Measurements from ENCODE around the gene LOXL4. TPM values are rescaled to one million over a fixed set of nuclear protein-coding genes. Genes with fewer than 3 reads are reported as not detected.

The LOXL4 gene
- polyA plus RNA-seq, 3 donors, result 0.03 to 0.05 TPM; not detected in 1

DNA sequence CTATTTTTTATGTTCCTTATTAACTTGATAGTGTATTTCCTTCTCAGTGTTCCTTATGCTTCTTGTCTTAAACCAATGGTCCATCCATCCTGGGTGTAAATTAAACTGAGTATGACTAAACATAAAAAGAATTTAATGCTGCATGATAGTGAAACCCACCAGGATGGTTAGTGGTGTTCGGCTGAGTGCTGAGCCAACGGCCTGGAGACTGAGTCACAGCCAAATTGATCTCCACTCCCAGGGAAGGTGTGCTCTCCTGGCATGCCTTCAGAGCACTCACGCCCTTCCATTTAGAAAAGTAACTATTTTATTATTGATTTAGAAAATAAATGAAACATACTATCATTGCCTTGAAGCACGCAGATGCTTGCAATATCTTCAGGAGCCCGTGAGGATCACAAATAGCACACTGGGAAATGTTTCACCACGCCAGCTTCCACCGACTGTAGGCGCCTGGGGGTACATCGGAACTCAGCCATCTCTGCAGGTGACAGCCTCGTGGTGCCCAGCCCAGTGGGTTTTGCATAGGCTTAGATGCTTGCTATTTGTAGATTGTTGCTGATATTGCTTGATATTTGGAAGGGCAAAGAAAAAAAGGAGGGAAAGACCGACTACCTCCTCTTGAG lies 40.0 kb upstream of the LOXL4 start:
- Histone ChIP-seq H3K27ac (ENCODE audit: low read depth in 1 of 2, low read length in 2 of 2) (no peak overlapping the region), H2AFZ (ENCODE audit: insufficient read depth, low read depth, low read length, poor library complexity, severe bottlenecking) (no peak overlapping the region), H3K79me2 (ENCODE audit: insufficient read depth, low read length) (no peaks in the 10 kb centered on the region), H3K4me2 (replicated peaks; ENCODE audit: extremely low read depth, low read length, poor library complexity, severe bottlenecking) (no peak overlapping the region), H3K9me3 (replicated peaks in 1 of 2; ENCODE audit: control insufficient read depth in 1 of 2, insufficient read depth in 1 of 2, low read length in 2 of 2) (peaks cover 0 to 3% of the 10 kb centered on the region in 2 donors), H3K4me3 (replicated peaks in 1 of 3; ENCODE audit: low read depth in 2 of 3, low read length in 3 of 3) (no peak overlapping the region), H4K20me1 (ENCODE audit: insufficient read depth, low read length) (no peaks in the 10 kb centered on the region), H3K9ac (ENCODE audit: insufficient read depth, low read length, poor library complexity, severe bottlenecking) (no peak overlapping the region), H3K36me3 (replicated peaks in 1 of 2; ENCODE audit: control insufficient read depth in 1 of 2, insufficient read depth in 2 of 2, low read length in 2 of 2) (no peaks in the 10 kb centered on the region), H3K27me3 (ENCODE audit: control insufficient read depth in 2 of 2, insufficient read depth in 2 of 2, low read length in 2 of 2) (peaks cover 6 to 13% of the 10 kb centered on the region in 2 donors), H3K4me1 (ENCODE audit: control insufficient read depth in 1 of 2, insufficient read depth in 2 of 2, low read length in 2 of 2) (peaks cover 0 to 11% of the 10 kb centered on the region in 2 donors)
- Mint-ChIP-seq H3K4me1 (peaks cover 9% of the 10 kb centered on the region), H3K4me3 (no peak overlapping the region), H3K9me3 (peaks cover 0 to 7% (median 3%) of the 10 kb centered on the region in 7 donors), H3K36me3 (peaks cover 0 to 1% of the 10 kb centered on the region in 2 donors), H3K27ac (no peak overlapping the region), H3K27me3 (ENCODE audit: low read depth in 3 of 3) (peaks cover 25 to 29% (median 28%) of the 10 kb centered on the region in 3 donors)
- no peak for TF ChIP-seq CTCF (IDR thresholded peaks at IDR 0.05)
- no peak for DNase-seq
- 92% methylated on average over 8 of the region's 11 CpGs for WGBS (ENCODE audit: insufficient coverage)
- intact Hi-C loops (cut with micrococcal nuclease), result loop anchor here in 1 of 2 donors (10.0 kb wide), 1 partner anchor 133 kb away; no protein-coding TSS in a partner anchor

DNA sequence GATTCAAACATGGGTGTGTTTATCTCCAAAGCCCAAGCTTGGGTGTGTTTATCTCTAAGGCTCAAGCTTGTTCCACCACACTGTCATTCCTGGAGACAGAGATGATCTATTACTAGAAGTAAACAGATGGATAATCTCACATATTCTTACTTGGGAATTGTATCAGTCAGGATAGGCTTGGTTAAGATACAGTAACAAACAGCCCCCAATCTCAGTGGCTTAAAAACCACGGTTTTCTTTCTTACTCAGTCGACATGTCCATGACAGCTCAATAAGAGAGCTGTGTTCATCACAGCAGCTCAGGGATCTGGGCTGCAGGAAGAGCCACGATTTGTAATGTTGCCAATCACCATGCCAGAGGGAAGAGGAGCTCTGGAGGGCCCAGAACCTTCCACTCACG lies 38.5 kb upstream of the LOXL4 start:
- Mint-ChIP-seq H3K4me3 (no peak overlapping the region), H3K27ac (peak overlapping the region in 1 of 7 donors; percentile 6), H3K36me3 (no peaks in the 10 kb centered on the region), H3K4me1 (peaks cover 9% of the 10 kb centered on the region), H3K9me3 (peaks cover 0 to 7% (median 3%) of the 10 kb centered on the region in 7 donors), H3K27me3 (ENCODE audit: low read depth in 3 of 3) (peaks cover 26 to 31% (median 26%) of the 10 kb centered on the region in 3 donors)
- Histone ChIP-seq H3K36me3 (replicated peaks in 1 of 2; ENCODE audit: control insufficient read depth in 1 of 2, insufficient read depth in 2 of 2, low read length in 2 of 2) (no peaks in the 10 kb centered on the region), H3K27me3 (ENCODE audit: control insufficient read depth in 2 of 2, insufficient read depth in 2 of 2, low read length in 2 of 2) (peaks cover 6 to 13% of the 10 kb centered on the region in 2 donors), H3K4me2 (replicated peaks; ENCODE audit: extremely low read depth, low read length, poor library complexity, severe bottlenecking) (no peak overlapping the region), H3K79me2 (ENCODE audit: insufficient read depth, low read length) (no peaks in the 10 kb centered on the region), H3K9ac (ENCODE audit: insufficient read depth, low read length, poor library complexity, severe bottlenecking) (no peak overlapping the region), H2AFZ (ENCODE audit: insufficient read depth, low read depth, low read length, poor library complexity, severe bottlenecking) (no peak overlapping the region), H3K27ac (ENCODE audit: low read depth in 1 of 2, low read length in 2 of 2) (no peak overlapping the region), H3K4me3 (replicated peaks in 1 of 3; ENCODE audit: low read depth in 2 of 3, low read length in 3 of 3) (no peak overlapping the region), H4K20me1 (ENCODE audit: insufficient read depth, low read length) (no peaks in the 10 kb centered on the region), H3K9me3 (replicated peaks in 1 of 2; ENCODE audit: control insufficient read depth in 1 of 2, insufficient read depth in 1 of 2, low read length in 2 of 2) (peaks cover 0 to 3% of the 10 kb centered on the region in 2 donors), H3K4me1 (ENCODE audit: control insufficient read depth in 1 of 2, insufficient read depth in 2 of 2, low read length in 2 of 2) (peaks cover 0 to 6% of the 10 kb centered on the region in 2 donors)
- TF ChIP-seq CTCF (IDR thresholded peaks at IDR 0.05), result no peak
- 90% methylated on average over 3 of the region's 4 CpGs for WGBS (ENCODE audit: insufficient coverage)
- intact Hi-C loops (cut with micrococcal nuclease), result loop anchor here in 1 of 2 donors (10.0 kb wide), 1 partner anchor 132 kb away; no protein-coding TSS in a partner anchor
- DNase-seq, result no peak
